HUES6 (cell line): ENCODE data around the gene RSU1.

Experiments used
- H3K27ac ChIP-seq: 2 replicates; pipeline ENCODE4 v1.7.0; 2013; ENCODE audit warnings: low read depth, mild to moderate bottlenecking, low read length, inconsistent platforms
- H3K27me3 ChIP-seq: 2 replicates; pipeline ENCODE4 v1.6.1; 2013; ENCODE audit warnings: low read length; ENCODE audit not compliant: control insufficient read depth, insufficient read depth
- H3K36me3 ChIP-seq: 2 replicates; pipeline ENCODE4 v1.6.1; 2013; ENCODE audit warnings: low read length; ENCODE audit not compliant: control insufficient read depth, insufficient read depth
- H3K4me1 ChIP-seq: 2 replicates; pipeline ENCODE4 v1.6.1; 2013; ENCODE audit warnings: low read length; ENCODE audit not compliant: control insufficient read depth, insufficient read depth
- H3K4me3 ChIP-seq: 2 replicates; pipeline ENCODE4 v1.5.1; 2013; ENCODE audit warnings: low read depth, low read length
- H3K9ac ChIP-seq: one replicate; pipeline ENCODE4 v1.6.1; 2013; ENCODE audit warnings: mild to moderate bottlenecking, low read length
- H3K9me3 ChIP-seq: 2 replicates; pipeline ENCODE4 v1.6.1; 2013; ENCODE audit warnings: low read depth, low read length; ENCODE audit not compliant: control insufficient read depth, insufficient read depth

Gene RSU1

DNA sequence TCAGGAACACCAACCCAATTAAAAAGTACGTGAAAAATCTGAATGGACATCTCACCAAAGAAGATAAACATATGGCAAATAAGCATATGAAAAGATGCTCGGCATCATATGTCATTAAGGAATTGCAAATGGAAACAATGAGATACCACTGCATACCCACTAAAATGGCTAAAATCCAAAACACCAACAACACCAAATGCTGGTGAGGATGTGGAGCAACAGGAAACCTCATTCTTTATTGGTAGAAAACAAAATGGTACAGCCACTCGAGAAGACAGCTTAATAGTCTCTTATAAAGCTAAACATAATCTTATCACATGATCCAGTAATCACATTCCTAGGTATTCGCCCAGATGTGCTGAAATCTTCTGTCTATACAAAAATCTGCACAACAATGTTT lies 13.1 kb downstream of the RSU1 start:
- Histone ChIP-seq H3K9ac (no peak overlapping the region), H3K27ac (no peak overlapping the region), H3K4me3 (no peak overlapping the region), H3K27me3 (no peaks in the 10 kb centered on the region), H3K4me1 (peaks cover 9% of the 10 kb centered on the region), H3K36me3 (no peaks in the 10 kb centered on the region), H3K9me3 (0 out of 2 replicates have a peak, but pooled peaks cover 2% of the 10 kb centered on the region)

GRCh38 chr10:16803464-16803863 lies 13.8 kb downstream of the RSU1 start:
- H3K4me1 ChIP-seq, result peaks cover 9% of the 10 kb centered on the region
- H3K27ac ChIP-seq, result no peak overlapping the region
- no peak overlapping the region for H3K4me3 ChIP-seq
- no peaks in the 10 kb centered on the region for H3K36me3 ChIP-seq
- 0 out of 2 replicates have a peak, but pooled peaks cover 2% of the 10 kb centered on the region for H3K9me3 ChIP-seq
- H3K27me3 ChIP-seq, result no peaks in the 10 kb centered on the region
- H3K9ac ChIP-seq, result no peak overlapping the region

DNA sequence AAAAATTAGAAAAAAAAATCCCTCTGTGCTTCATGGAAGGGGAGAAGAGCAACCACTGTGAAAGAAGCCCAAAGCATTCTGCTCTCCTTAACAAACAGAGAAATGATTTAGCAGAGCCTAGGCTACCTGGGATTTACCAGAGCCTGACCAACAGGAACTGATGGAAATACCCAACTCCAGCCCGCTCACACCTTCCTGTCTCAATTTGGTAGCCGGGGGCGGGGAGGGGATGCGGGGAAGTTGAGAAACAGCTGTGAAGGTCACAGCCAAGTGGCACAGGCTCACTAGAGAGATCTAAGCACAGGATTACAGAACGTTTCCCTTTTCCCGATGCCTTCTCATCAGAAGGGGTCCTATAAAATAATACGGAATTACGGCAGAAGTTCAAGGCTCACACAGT lies 17.6 kb downstream of the RSU1 start:
- Histone ChIP-seq H3K27ac (0 out of 2 replicates have a peak overlapping the region, but pooled peaks have one; percentile 53), H3K36me3 (no peaks in the 10 kb centered on the region), H3K9ac (no peak overlapping the region), H3K4me1 (peaks cover 9% of the 10 kb centered on the region), H3K27me3 (no peaks in the 10 kb centered on the region), H3K4me3 (no peak overlapping the region), H3K9me3 (0 out of 2 replicates have a peak, but pooled peaks cover 2% of the 10 kb centered on the region)

DNA sequence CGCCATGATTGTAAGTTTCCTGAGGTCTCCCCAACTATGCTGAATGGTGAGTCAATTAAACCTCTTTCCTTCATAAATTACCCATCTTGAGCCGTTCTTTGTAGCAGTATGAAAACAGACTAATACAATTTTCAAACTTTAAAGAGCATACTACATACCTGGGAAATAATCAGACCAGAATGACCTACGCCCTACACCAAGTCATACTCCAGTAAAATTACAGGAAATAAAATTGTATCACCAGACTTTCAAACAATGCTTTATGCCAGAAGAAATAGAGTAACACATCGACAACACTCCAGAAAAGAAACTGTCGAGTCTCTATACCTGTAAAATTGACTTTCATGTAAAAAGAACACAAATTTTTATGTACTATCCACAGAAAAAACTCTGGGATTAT lies 18.7 kb downstream of the RSU1 start:
- H3K27ac ChIP-seq, result no peak overlapping the region
- no peaks in the 10 kb centered on the region for H3K27me3 ChIP-seq
- H3K9ac ChIP-seq, result no peak overlapping the region
- H3K9me3 ChIP-seq, result 0 out of 2 replicates have a peak, but pooled peaks cover 4% of the 10 kb centered on the region
- no peaks in the 10 kb centered on the region for H3K36me3 ChIP-seq
- H3K4me3 ChIP-seq, result no peak overlapping the region
- peaks cover 9% of the 10 kb centered on the region for H3K4me1 ChIP-seq

DNA sequence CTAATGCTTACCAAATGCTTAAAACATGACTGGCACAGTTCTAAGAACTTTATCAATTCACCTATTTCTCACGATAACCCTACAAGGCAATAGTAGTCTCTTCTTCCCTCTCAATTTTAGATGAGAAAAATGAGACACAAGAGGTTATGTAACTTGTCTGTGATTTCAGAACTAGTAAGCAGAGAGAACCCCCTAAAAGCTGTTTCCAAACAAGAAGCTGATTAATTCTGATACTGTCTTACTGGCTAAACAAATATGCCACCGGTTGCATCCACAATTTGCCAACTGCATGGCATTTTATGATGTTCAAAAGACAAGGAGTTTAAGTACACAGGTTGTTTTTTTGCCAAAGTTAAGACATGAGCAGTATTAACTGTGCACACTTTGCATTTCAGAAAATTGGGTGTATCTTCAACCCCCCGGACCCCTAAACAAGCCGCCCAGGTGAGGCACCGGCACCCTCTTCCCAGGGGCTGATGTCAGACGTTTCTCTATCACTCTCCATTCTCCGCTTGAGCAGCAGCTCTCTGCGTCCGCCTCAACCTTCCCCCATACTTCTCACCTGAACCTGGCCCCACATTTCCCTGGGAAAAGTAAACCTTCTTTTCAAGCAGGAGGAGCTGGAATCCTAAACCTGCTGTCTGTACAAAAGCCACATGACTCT lies 21.7 kb downstream of the RSU1 start:
- Histone ChIP-seq H3K36me3 (0 out of 2 replicates have a peak, but pooled peaks cover under 1% of the 10 kb centered on the region), H3K27ac (no peak overlapping the region), H3K9ac (no peak overlapping the region)

GRCh38 chr10:16794005-16794404 lies 23.2 kb downstream of the RSU1 start:
- Histone ChIP-seq H3K27me3 (no peaks in the 10 kb centered on the region), H3K36me3 (peaks cover 4% of the 10 kb centered on the region), H3K4me3 (no peak overlapping the region), H3K27ac (no peak overlapping the region), H3K9me3 (0 out of 2 replicates have a peak, but pooled peaks cover 8% of the 10 kb centered on the region), H3K9ac (no peak overlapping the region), H3K4me1 (no peaks in the 10 kb centered on the region)

More for the DNA sequence above, 21.7 kb downstream of the RSU1 start:
- Histone ChIP-seq H3K27me3 (no peaks in the 10 kb centered on the region), H3K4me3 (no peak overlapping the region), H3K9me3 (0 out of 2 replicates have a peak, but pooled peaks cover 8% of the 10 kb centered on the region), H3K4me1 (peaks cover 9% of the 10 kb centered on the region; the same call in 1 of the 2 replicates)

DNA sequence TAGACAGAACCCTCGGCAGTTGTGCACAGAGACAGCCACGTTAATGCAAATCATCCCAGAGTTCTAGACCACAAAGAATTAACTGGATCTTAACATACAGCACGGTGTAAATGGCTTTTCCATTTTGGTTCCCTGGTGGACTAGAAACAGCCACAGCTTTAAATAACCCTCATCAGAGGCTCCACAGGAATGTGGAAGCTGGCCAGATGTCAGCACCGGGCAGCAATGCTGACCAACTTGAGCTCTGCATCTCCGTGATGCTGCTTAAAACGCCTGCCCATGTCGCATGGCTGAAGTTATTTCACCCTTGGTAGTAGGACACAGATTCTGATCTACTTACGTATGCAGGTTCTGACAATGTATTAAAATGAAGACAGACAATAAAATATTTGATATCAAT lies 24.5 kb downstream of the RSU1 start:
- Histone ChIP-seq H3K4me1 (no peaks in the 10 kb centered on the region), H3K27me3 (no peaks in the 10 kb centered on the region), H3K36me3 (peaks cover 4% of the 10 kb centered on the region), H3K27ac (no peak overlapping the region), H3K9ac (no peak overlapping the region), H3K9me3 (0 out of 2 replicates have a peak, but pooled peaks cover 8% of the 10 kb centered on the region), H3K4me3 (no peak overlapping the region)

DNA sequence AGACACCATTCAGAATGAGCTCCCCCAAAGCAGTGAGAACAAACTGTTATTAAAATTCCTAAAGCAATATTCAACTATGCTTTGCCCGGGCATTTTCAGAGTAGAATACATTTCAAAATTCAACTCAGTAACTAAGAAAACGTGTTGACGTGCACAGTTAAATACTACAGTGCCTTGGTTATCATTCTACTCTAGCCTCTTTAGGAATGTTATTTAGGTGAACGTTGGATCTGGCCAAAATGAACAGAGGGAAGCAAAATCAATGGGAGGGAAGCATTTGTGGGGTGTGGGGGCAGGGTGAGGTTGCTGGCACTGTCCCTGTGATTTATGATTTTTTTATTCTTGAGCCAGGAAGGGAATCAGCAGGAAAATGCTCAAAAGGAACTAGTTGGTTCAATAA lies 27.5 kb downstream of the RSU1 start:
- Histone ChIP-seq H3K4me3 (no peak overlapping the region), H3K4me1 (no peaks in the 10 kb centered on the region), H3K9ac (no peak overlapping the region), H3K9me3 (0 out of 2 replicates have a peak, but pooled peaks cover 8% of the 10 kb centered on the region), H3K27ac (no peak overlapping the region), H3K27me3 (no peaks in the 10 kb centered on the region), H3K36me3 (peaks cover 4% of the 10 kb centered on the region)

DNA sequence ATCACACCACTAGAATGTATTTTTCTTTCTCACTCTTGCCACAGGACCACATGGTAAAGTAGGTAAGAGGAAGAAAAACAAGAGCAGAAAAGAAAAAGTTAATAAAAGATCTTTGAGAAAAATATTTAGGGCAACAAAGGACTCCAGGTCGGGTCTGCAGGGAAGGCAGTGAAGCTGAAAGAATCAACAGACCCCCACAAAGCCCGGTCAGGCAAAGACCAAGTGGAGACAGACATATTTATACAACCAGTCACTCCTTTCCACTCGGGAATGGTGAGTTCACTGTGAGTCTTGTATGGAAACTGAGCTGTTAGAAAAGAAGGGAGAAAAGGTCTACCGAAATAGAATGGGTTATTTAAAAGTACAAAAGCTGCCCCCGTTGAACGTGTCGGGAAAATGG lies 28.0 kb downstream of the RSU1 start:
- Histone ChIP-seq H3K36me3 (peaks cover 4% of the 10 kb centered on the region), H3K27ac (no peak overlapping the region), H3K9ac (no peak overlapping the region), H3K9me3 (0 out of 2 replicates have a peak, but pooled peaks cover 10% of the 10 kb centered on the region), H3K4me1 (no peaks in the 10 kb centered on the region), H3K4me3 (no peak overlapping the region), H3K27me3 (no peaks in the 10 kb centered on the region)

- H3K27ac ChIP-seq, result no peak overlapping the region
- H3K4me3 ChIP-seq, result no peak overlapping the region
- H3K9ac ChIP-seq, result no peak overlapping the region
- peaks cover 4% of the 10 kb centered on the region for H3K36me3 ChIP-seq
- H3K9me3 ChIP-seq, result 0 out of 2 replicates have a peak, but pooled peaks cover 8% of the 10 kb centered on the region
- H3K4me1 ChIP-seq, result no peaks in the 10 kb centered on the region
- H3K27me3 ChIP-seq, result no peaks in the 10 kb centered on the region
Observed at GRCh38 chr10:16788778-16789177, 28.4 kb downstream of the RSU1 start.

GRCh38 chr10:16788125-16788524 lies 29.1 kb downstream of the RSU1 start:
- H3K27ac ChIP-seq, result no peak overlapping the region
- H3K36me3 ChIP-seq, result peaks cover 4% of the 10 kb centered on the region
- no peak overlapping the region for H3K4me3 ChIP-seq
- no peak overlapping the region for H3K9ac ChIP-seq
- H3K4me1 ChIP-seq, result no peaks in the 10 kb centered on the region
- H3K27me3 ChIP-seq, result no peaks in the 10 kb centered on the region
- 0 out of 2 replicates have a peak, but pooled peaks cover 2% of the 10 kb centered on the region for H3K9me3 ChIP-seq
